Raji (cell line): ENCODE measurements around the gene SULT1C2.

Experiments used
- POLR2A ChIP-seq: IDR thresholded peaks from 2 replicates; pipeline ENCODE4 v1.6.1; 2011; ENCODE audit warnings: low read depth, low read length, control low read depth; ENCODE audit not compliant: insufficient read depth

Gene SULT1C2

DNA sequence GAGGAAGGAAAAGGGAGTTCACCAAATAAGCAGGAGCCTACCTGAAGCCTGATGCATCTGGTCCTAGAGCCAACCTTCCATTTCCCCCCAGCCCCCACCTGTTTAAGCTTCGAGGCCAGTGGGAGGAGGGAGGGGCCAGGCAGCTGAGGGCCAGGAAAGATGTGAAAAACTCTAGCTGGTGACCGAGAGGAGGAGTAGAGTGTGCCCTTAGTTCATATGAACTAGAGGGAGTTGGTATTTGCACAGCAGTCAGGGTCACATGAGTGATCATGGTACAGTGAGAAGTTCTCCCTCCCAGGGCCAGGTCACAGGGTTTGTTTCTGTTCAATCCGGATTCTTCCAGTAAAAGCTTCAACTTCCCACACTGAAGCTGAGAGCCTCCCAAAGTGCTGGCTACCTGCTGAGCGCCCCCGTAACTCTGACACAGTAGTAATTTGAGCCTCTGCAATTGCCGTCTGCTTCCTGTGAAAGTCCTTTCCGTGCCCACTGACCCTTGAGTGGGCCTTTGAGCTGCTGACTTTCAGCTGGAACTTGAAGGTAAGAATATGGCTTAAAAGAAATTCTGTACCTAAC, at the start of gene SULT1C2:
Gene SULT1C2 (plus strand): TSS at position 362 of the 573 bp plus-strand sequence. CDS start 4,773 bp downstream, outside the sequence.
- no peak for TF ChIP-seq POLR2A

DNA sequence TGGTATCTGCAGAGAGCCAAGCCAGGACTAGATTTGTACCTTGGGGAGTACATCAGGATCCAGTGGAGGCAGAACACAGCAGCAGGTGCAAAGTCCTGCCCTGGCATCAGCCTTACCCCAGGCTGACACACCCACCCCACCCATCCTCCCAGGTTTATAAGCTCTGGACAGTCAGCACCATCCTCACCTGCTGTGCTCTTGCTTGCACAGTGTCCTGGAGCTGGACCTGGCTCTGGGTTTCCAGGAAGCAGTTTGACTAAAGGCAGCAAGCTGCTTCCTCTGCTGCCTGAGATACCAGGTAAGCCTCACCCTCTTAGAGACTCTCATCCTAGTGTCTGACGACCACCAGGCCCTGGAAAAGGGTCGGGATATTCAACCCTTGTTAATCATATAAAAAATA, 48.9 kb upstream of the SULT1C2 start, which contains the start of gene SULT1C3:
Gene SULT1C3 (plus strand): TSS at position 183 of the 400 bp plus-strand sequence. CDS start 7,227 bp downstream, outside the sequence.
- TF ChIP-seq POLR2A: no peak

GRCh38 chr2:108240966-108241365, 47.7 kb upstream of the SULT1C2 start:
- TF ChIP-seq POLR2A: no peak

DNA sequence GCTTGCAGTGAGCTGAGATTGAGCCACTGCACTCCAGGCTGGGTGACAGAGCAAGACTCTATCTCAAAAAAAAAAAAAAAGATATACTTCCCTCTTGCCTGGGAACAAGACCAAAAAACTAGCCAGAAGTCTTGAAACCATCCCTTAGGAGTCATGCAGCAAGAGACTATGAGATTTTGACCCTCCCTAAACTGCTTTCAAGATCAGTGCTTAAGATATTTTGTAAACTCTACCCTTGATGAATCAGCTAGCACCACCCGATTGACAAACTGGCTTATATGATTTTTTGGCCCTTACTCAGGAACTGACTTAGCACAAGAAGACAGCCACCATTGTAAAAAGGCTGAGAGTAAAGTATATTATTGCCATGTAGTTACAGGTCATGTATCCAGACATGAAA, 45.1 kb upstream of the SULT1C2 start:
- no peak for TF ChIP-seq POLR2A

DNA sequence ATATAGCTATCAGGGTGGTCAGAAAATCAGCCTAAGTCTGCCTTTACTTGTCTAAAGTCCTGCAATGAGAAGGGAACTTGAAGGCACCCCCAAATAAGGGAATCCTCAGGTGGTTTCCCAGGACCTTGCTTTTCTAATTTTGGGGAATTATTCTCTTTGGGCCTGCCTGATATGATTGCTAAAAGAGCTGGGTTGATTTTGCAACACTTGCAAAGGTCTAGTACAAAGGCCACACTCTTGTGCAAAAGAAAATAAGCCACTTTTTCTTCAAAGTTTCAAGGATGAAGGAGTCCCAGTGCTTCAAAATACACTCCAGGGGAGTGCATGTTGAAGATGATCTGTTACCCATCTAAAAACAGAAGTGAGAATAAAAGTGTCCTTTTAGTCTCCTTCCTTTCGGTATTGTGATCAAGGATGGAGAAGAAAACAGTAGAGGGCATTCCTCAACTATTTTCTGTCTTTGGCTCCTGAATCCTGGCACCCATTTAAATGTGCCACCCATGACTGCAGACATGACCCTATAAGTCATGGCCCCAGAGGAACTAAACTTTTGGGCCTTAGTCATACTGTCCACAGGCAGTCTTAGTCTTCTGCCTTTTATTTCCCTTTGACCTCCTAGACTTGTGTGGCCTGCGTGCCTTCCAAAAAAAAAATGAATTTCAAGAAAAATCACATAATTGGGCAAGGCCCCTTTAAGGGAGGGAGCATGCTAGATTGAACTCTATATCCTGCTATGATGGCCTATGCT, 43.9 kb upstream of the SULT1C2 start:
- no peak for TF ChIP-seq POLR2A

DNA sequence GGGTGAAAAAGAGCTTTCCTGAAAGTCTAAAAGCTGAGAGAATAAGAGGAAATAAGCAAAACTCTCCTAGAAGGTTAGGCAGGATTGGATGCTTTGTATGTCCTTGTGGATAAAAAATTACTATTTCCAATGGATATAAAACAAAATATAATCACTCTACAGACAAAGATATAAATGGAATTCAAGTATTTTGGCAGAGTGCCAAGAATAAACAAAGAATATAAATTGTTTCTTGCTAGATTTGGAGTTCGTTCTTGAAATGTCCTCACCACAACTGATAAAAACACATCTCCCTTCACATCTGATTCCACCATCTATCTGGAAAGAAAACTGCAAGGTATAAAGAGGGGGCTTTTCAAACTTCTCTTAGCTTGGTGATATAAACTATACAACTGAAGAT, 35.6 kb upstream of the SULT1C2 start:
- TF ChIP-seq POLR2A: no peak

- no peak for TF ChIP-seq POLR2A
Measured at GRCh38 chr2:108257757-108258331, 30.9 kb upstream of the SULT1C2 start.

DNA sequence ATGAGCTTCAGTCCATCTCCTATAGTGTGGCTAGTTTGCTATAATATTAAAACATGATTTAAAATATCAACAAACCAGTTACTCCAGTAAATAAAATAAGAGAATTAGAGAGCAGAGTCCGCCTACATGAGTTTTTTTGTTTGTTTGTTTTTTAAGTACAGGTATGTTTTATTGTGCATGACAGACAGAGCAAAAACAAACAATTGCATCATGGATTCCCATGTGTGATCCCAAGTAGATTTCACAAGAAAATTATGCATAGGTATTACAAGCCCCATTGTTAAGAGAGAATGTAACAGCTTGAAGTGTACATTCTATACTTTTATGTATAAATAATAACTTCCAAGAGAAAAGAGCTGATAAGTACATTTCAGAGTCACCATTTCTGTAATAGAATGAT, 27.9 kb upstream of the SULT1C2 start:
- no peak for TF ChIP-seq POLR2A

DNA sequence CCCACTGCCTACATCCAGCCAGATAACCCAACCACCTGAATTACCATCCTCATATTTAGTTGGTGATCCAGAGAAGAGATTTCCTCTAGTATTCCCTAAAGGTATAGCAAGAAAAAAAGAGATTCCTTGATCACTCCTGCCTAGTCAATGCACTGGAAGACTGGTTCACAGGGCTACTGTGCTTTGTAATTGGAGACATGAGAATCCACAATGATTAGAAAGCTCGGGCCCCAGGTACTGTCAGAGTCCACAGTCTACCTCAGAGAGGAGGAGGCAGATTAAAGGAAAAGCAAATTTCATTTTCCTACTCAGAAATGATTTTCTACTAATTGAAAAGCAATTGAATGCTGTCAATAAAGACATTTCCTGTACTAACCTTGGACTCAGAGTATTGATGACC, 26.7 kb upstream of the SULT1C2 start:
- TF ChIP-seq POLR2A: no peak

GRCh38 chr2:108263401-108263800, 25.3 kb upstream of the SULT1C2 start:
- TF ChIP-seq POLR2A: no peak

DNA sequence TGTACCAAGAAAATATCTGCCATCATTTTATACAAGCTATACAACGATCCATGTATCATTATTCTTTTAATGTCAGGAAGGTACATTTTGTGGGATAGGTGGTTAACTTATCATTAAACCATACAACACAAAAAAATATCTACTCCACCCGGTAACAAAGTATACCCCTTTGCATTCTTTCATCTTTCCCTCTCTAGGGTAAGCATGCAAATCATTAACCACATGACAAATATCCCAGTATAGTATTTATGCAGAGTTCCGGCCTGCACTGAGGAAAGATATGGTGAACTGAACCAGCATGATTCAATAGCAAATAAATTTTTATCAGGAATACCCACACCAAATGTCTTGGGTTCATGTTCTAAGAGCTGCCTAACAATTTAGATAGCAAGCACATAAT, 22.5 kb upstream of the SULT1C2 start:
- TF ChIP-seq POLR2A: no peak

GRCh38 chr2:108267101-108267500, 21.6 kb upstream of the SULT1C2 start:
- TF ChIP-seq POLR2A: no peak

- no peak for TF ChIP-seq POLR2A
Measured at GRCh38 chr2:108268001-108268400, 20.7 kb upstream of the SULT1C2 start.

- no peak for TF ChIP-seq POLR2A
Measured at GRCh38 chr2:108270346-108270745, 18.3 kb upstream of the SULT1C2 start.

- TF ChIP-seq POLR2A: no peak
Measured at GRCh38 chr2:108270768-108271506, 17.8 kb upstream of the SULT1C2 start.
